Measurements from ENCODE around the gene UBASH3A.

- no peak for TF ChIP-seq CTCF (conservative IDR thresholded peaks at IDR 0.05)
- TF ChIP-seq ZFX (IDR thresholded peaks at IDR 0.05), result no peak
These were observed 41.6 kb downstream of the UBASH3A start for GRCh38 chr21:42445311-42445710.
